Uterus (tissue), 4 donors: ENCODE data around the gene SPZ1. TPM values are rescaled to one million over a fixed set of nuclear protein-coding genes. Genes with fewer than 3 reads are reported as not detected.

ENCODE experiments used
- DNase-seq, 2 donors: peaks; one replicate each; pipeline ENCODE4 v3.0.0-alpha.2; 2019 to 2020
- H3K27ac ChIP-seq, 2 donors: fragments of 200-600 bp; sonication (generic); 1 replicate in 1 of 2; 2 replicates in 1 of 2; pipeline ENCODE4 v1.5.1; 2016 to 2018
- H3K27me3 ChIP-seq, 2 donors: fragments of 200-600 bp; sonication (generic); one replicate each; pipeline ENCODE4 v1.5.1; 2018 to 2019; ENCODE audit warnings: control low read depth in 1 of 2
- H3K36me3 ChIP-seq, 2 donors: fragments of 200-600 bp; sonication (generic); one replicate each; pipeline ENCODE4 v1.5.1; 2019; ENCODE audit warnings: control low read depth in 1 of 2
- H3K4me1 ChIP-seq, 2 donors: fragments of 200-600 bp; sonication (generic); one replicate each; pipeline ENCODE4 v1.5.1; 2018 to 2019; ENCODE audit warnings: control low read depth in 1 of 2
- H3K4me3 ChIP-seq, 2 donors: fragments of 200-600 bp; sonication (generic); 1 replicate in 1 of 2; 2 replicates in 1 of 2; pipeline ENCODE4 v1.5.1; 2018 to 2019; ENCODE audit warnings: mild to moderate bottlenecking in 1 of 2
- H3K9me3 ChIP-seq, 2 donors: fragments of 200-600 bp; sonication (generic); one replicate each; pipeline ENCODE4 v1.5.1; 2019; ENCODE audit warnings: control low read depth in 1 of 2
- POLR2A ChIP-seq, 2 donors: fragments of 450-650 bp; IDR thresholded peaks; one replicate each; pipeline ENCODE4 v1.6.1; 2016; ENCODE audit warnings: antibody characterized with exemption in 2 of 2, mild to moderate bottlenecking in 1 of 2, moderate library complexity in 1 of 2
- intact Hi-C: fragments of 100-400 bp; cut with DNase I; formaldehyde crosslinking; loops from one replicate; pipeline ENCODE4 v1.15.1; 2023; ENCODE audit warnings: low total_unique reads
- total RNA-seq, 4 donors: library from RNA; depleted of rRNA in 3 of 4; stranded (reverse); fragments of >200 nt in 3 of 4; gene quantifications; one replicate each; pipeline versions ENCODE4 v1.1.0 to v1.2.4, GENCODE V29; 2014 to 2023
- TF ChIP-seq, protein P1 (sequence below), 4 experiments: fragments of 200-600 bp in 2 of 4; fragments of 450-650 bp in 2 of 4; sonication (generic) in 2 of 4; IDR thresholded peaks; one replicate each; pipeline ENCODE4 v1.5.1; 2016 to 2019; ENCODE audit warnings: antibody characterized with exemption in 4 of 4, mild to moderate bottlenecking in 2 of 4, moderate library complexity in 1 of 4
- donor health status: DM: yes; HTN: yes; CAD: no.

Gene SPZ1
- total RNA-seq, 4 donors from 2014 or later: not detected

DNA sequence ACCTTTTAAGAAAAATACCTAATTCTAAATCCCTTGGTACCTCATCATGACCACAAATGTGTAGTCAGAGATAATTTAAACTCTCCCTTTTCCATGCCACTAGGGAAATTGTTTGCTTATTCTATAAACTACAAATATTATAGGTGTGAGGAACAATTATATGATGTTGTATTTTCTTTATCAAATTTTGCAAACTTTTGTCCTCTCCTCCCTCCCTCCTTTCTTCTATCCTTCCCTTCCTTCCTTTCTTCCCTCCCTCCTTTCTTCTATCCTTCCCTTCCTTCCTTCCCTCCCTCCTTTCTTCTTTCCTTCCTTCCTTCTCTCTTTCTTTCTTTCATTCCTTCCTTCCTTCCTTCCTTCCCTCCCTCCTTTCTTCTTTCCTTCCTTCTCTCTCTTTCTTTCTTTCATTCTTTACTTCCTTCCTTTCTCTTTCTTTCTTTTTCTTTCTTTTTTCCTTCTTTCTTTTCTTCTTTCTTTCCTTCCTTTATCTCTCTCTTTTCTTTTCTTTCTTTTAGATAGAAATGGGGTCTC lies 41.2 kb downstream of the SPZ1 start:
- H3K27me3 ChIP-seq: no peaks in the 10 kb centered on the region
- no peak for DNase-seq
- no peak for TF ChIP-seq POLR2A (IDR thresholded peaks at IDR 0.05)
- TF ChIP-seq, protein P1, sequence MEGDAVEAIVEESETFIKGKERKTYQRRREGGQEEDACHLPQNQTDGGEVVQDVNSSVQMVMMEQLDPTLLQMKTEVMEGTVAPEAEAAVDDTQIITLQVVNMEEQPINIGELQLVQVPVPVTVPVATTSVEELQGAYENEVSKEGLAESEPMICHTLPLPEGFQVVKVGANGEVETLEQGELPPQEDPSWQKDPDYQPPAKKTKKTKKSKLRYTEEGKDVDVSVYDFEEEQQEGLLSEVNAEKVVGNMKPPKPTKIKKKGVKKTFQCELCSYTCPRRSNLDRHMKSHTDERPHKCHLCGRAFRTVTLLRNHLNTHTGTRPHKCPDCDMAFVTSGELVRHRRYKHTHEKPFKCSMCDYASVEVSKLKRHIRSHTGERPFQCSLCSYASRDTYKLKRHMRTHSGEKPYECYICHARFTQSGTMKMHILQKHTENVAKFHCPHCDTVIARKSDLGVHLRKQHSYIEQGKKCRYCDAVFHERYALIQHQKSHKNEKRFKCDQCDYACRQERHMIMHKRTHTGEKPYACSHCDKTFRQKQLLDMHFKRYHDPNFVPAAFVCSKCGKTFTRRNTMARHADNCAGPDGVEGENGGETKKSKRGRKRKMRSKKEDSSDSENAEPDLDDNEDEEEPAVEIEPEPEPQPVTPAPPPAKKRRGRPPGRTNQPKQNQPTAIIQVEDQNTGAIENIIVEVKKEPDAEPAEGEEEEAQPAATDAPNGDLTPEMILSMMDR (IDR thresholded peaks at IDR 0.05): no peak
- H3K4me3 ChIP-seq: no peak overlapping the region
- H3K27ac ChIP-seq: no peak overlapping the region
- intact Hi-C loops: no loop called here
- H3K9me3 ChIP-seq: no peaks in the 10 kb centered on the region
- no peaks in the 10 kb centered on the region for H3K36me3 ChIP-seq
- no peaks in the 10 kb centered on the region for H3K4me1 ChIP-seq

DNA sequence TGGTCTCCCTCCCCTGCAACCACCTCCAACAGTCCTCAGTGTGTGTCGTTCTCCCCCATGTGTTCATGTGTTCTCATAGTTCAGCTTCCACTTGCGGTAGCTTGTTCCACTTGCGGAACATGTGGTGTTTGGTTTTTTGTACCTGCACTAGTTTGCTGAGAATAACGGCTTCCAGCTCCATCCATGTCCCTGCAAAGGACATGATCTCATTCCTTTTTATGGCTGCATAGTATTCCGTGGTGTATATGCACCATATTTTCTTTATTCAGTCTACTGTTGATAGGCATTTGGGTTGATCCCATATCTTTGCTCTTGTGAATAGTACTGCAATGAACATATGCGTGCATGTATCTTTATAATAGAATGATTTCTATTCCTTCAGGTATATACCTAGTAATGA lies 45.1 kb downstream of the SPZ1 start:
- Histone ChIP-seq H3K27ac (no peak overlapping the region), H3K36me3 (no peaks in the 10 kb centered on the region), H3K4me1 (no peaks in the 10 kb centered on the region), H3K27me3 (no peaks in the 10 kb centered on the region), H3K4me3 (no peak overlapping the region), H3K9me3 (no peaks in the 10 kb centered on the region)
- intact Hi-C loops: no loop called here
- TF ChIP-seq, protein P1 (IDR thresholded peaks at IDR 0.05): no peak
- no peak for TF ChIP-seq POLR2A (IDR thresholded peaks at IDR 0.05)
- DNase-seq: no peak

DNA sequence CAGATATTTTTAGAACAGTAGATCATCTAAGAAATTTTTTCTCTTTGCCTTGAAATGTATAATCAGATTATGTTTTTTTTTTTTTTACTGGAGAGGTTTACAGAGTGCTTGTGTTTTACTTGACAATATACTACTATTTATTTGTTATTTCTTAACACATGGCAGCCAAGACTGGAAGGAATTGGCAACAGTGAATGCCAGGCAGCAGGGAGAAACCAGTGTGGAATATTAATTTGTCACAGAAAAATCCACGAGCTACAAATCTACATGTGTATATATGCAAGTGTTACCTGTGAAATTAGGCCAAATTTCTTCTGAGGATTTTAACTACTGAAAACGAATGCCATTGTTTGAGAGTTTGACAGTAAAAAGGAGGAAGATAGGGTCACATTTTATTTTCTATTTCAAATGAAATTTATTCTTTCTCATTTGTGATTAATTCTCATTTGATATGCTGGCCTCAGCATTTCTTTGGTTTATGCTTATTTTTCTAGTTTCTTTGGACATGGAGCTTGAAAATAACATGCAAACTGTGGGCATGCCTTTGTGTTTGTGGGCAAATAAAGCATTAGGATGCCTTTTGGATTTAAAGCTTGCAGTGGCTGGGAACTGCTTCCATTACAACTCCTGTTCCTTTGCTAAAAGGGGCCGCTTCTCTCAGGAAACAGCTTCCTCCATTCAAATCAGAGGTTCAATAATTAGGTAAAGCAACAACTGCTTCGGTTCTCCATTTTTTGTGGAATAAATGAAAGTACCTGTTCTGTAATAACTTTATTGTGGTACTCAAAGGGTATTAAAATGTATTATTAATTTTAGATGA lies 49.1 kb downstream of the SPZ1 start:
- H3K27me3 ChIP-seq: no peaks in the 10 kb centered on the region
- no peaks in the 10 kb centered on the region for H3K4me1 ChIP-seq
- H3K9me3 ChIP-seq: no peaks in the 10 kb centered on the region
- no peak for TF ChIP-seq POLR2A (IDR thresholded peaks at IDR 0.05)
- TF ChIP-seq, protein P1 (IDR thresholded peaks at IDR 0.05): no peak
- no peak overlapping the region for H3K27ac ChIP-seq
- no peak for DNase-seq
- intact Hi-C loops: no loop called here
- H3K36me3 ChIP-seq: no peaks in the 10 kb centered on the region
- H3K4me3 ChIP-seq: no peak overlapping the region

DNA sequence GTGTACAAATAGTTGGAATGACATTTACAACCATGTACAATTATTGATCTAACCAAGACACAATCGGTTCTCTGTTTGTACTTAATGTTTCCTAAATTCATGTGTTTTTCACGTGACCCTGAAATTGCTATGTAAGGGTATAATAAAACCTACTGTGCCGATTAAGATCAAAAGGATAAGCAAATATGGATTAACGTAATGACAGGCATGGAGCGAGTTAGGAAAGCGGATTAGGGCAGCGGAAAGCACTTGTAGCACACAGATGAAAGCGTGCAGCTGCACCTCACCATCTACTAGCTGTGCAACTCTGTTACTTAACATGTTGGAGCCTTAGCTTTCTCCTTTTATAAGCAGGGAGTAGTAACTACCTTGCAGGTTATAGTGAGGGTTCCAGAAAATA lies 49.7 kb downstream of the SPZ1 start:
- Histone ChIP-seq H3K4me3 (no peak overlapping the region), H3K4me1 (no peaks in the 10 kb centered on the region), H3K27me3 (no peaks in the 10 kb centered on the region), H3K27ac (no peak overlapping the region), H3K36me3 (no peaks in the 10 kb centered on the region), H3K9me3 (no peaks in the 10 kb centered on the region)
- no peak for TF ChIP-seq POLR2A (IDR thresholded peaks at IDR 0.05)
- TF ChIP-seq, protein P1 (IDR thresholded peaks at IDR 0.05): no peak
- intact Hi-C loops: no loop called here
- no peak for DNase-seq

DNA sequence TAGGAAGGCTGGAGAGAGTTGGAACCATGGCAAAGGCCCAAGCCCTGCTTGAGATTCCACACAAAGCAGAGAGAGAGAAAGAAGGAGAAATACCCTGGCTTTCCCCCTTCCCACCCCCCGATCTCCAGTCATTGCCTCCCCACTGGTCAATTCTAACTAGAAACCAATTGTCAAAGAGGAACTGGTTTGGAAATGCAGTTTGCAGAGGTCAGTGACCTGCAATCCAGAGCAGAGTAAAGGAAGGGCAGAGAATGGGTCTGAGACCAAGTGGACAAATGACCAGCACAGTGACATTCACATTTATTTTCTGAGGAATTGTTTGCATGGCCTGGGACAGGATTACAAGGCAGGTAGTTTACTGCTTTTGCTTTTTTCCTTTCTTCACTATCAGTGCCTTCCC lies 50.6 kb downstream of the SPZ1 start:
- no peak overlapping the region for H3K27ac ChIP-seq
- H3K36me3 ChIP-seq: no peaks in the 10 kb centered on the region
- H3K9me3 ChIP-seq: no peaks in the 10 kb centered on the region
- TF ChIP-seq, protein P1 (IDR thresholded peaks at IDR 0.05): no peak
- no peak for TF ChIP-seq POLR2A (IDR thresholded peaks at IDR 0.05)
- no peak for DNase-seq
- intact Hi-C loops: no loop called here
- H3K4me1 ChIP-seq: no peaks in the 10 kb centered on the region
- H3K27me3 ChIP-seq: no peaks in the 10 kb centered on the region
- no peak overlapping the region for H3K4me3 ChIP-seq
